ACHN (cell line): Measurements from ENCODE around the gene LYSMD4.
A peak's percentile ranks its signal among the peaks of the same experiment; 100 is the strongest.

Source experiments
- DNase-seq: peaks from one replicate; pipeline ENCODE4 v3.0.0-alpha.2; 2015
- in situ Hi-C: cut with HindIII; loops from 2 replicates; pipeline ENCODE4 v1.10.0; 2017; ENCODE audit warnings: low sequenced_read_pairs, low pct_ligation_motif_present, low pct_unique_long_range_greater_than_20kb

Gene LYSMD4

DNA sequence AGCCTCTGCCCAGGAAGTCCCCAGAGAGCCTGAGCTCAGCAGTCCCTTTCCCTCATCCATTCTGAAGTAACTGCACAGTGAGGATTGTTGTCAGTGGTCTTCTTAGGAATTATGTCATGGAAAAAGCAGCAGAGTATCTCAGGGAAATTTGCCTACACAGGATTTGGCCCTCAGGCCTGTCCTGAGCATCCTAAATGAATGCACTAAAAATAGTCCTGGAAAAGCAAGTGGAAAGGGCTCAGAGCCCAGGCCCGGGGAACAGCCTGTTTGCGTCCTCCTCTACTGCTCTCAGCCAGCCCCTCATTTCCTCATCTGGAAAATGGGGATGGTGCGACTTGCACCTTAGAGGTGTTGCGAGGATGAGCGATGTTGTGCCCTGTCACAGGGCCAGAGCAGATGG, 21.6 kb downstream of the LYSMD4 start:
- DNase-seq = no peak
- in situ Hi-C loops = no loop called here

DNA sequence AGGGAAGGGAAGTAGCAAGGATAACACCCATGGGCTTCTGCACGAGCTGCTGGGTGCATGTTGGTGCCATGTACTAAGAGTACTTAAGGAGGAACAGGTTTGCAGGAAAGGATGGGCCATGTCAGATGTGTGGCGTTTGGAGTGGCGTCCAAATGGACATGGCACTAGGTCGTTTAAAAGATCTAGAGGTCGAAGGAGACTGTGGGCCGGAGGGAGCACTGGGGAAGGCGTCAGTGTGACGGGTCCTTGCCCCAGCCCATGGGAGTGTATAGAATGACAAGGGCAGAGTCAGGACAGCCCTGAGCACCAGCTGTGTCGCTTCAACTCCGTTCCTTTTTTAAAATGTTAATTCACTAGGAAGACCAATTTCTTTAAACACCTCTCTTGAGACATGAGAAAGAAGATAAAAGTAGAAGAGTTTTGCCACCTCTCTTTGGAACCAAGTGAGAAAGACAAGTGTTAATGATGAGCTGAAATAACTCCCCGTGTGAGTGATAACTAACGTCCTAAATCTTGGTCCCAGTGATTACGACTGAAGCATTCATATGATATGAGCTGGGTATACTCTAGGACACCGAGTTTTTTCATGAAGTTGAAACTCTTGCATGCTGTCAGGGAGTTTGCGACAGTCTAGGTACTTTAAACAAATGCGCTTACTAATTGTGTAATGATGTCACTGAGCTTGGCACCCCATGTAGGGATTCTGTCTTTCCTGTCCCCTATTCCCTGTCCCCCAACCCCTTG, 23.8 kb downstream of the LYSMD4 start:
- in situ Hi-C loops = no loop called here

DNA sequence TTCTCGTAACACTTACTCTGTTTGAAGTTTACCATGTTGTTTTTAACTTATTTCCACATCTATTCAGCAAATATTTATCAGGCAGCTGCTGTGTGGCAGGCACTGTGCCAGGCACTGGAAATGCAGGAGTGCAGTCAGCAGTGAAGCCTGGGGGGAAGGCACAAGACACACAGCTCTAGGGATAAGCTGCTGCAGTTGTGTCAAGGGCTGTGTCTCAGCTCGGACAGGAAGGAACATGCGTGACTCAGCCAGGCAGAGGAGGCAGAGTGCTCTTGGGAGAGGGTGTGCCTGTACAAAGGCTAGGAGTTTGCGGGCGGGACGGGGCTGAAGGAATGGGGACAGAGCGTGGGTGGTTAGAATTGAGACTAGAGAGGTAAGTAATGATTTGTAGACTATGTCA, 24.7 kb downstream of the LYSMD4 start:
- in situ Hi-C loops = no loop called here
- DNase-seq = peak; percentile 72

More for the DNA sequence above, 23.8 kb downstream of the LYSMD4 start:
- DNase-seq = no peak

DNA sequence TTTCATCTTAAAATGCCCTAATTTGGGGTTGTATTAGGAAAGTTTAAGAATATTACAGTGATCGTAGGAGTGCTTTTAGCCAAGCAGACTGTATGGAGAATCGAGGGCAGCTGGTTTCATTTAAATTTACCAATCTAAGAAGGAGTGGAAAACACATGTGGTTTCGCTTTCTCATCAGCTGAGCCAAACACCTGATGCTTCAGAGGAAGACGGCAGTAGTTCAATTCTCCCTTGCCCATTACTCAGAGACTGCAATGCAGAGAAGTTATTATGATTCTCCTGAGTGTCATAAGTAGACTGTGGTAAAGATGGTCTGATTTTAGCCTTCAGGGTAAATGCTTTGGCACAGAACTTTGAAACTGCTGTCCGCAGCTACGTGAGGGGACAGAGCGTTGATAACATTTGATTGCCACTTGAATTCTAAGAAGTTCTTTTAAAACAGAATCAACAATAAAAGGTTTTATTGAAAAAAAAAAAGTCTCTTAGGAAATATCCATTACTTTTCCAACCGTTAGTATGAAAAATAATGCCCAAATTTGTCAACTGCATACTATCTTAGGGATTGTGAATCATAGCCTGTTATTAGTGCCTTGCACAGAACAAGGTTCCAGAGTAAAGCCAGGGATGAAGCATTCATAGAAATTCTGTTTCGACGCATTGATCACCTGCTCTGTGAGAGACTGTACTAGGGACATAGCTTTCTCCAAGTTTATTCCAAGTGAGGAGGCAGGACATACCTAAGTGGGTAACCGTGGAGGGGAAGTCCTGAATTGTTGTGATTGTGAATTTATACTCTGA, 25.6 kb downstream of the LYSMD4 start:
- in situ Hi-C loops = no loop called here

DNA sequence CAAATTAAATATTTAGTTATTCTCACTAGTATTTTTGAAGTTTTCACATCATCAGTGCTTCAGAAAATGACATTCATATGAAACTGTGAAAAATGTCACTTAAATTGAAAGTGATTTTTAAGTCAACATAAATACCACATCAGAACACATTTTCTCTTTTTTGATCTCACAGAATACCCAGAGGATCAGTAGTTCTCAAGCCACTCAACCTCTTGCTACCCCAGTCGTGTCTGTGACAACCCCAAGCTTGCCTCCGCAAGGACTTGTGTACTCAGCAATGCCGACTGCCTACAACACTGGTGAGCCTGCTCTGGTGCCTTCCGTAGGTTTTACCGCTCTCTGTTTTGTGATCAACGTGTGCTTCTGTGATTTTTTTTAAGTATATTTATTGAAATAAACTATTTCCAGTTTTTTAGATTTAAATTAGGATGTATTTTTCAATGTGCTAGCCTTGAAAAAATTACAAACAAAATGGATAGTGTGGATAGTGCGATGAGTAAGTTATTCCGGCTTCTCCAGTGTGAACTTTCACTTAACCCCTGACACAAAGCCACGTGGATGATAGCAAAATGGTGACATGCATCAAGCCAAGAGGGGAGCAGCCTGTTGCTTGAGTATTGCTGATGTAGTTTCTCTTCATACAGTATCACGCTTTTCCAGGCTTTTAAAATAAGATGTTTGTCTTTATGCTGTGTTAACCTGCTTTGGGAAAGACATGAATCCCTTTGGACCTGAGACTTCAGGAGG, 26.5 kb downstream of the LYSMD4 start:
- DNase-seq = no peak
- in situ Hi-C loops = no loop called here

More for the DNA sequence above, 25.6 kb downstream of the LYSMD4 start:
- DNase-seq = no peak

DNA sequence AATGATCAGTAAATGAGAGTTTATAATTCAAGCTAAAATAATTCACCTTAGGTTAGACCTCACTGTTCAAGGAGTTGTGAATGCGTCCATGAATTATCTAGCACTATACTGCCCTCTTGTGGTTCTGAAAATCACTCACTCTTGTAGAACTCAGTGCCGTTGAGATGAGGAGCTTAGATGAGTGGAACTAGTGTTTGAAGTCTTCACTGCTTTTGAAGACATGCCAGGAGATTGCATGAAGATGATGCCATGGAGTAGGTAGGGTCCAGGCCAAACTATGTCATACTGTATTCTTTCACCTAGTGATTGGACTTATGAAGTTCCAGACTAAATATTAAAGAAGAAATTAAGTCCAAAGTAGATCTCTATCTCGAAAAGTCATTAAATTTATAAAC, 28.8 kb downstream of the LYSMD4 start:
- in situ Hi-C loops = no loop called here
- DNase-seq = peak; percentile 83

DNA sequence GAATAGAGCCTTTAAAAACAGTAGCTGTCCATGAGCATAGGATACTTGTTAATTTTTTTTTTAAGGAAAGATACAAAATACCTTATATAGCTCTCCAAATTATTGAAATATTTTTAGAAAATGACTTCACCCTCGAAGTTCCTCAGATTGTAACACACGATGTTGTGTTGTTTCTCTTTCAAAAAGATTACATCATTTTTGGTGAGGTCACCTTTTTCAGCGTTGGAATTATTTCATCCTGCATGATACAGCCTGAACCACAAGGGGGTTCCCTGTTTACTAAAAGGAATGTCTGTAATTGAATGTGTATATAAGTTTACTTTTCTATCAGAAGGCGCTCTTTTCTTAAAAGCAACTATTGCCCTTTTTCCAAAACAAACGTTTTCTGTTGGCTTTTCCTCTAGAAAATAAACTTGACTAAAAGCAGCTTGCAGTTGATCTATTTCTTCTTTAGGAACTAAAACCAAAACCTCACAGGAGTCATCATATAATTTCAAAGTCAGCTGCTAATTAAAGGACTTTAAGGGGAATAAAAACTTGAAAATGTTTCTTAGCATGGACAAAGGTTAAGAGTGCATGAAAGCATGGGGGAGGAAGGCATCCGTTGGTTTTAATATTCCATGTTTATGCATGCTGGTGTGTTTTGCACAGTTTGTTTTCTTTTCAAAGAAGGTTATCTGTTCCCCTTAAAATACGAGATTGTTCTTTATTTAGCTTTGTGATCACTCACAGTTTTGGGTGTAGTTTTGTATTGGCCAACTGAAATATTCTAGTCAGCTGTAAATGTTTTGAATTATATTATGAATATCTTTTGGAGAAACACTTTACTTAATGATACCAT, 29.4 kb downstream of the LYSMD4 start:
- peak; percentile 89 for DNase-seq
- in situ Hi-C loops = no loop called here

DNA sequence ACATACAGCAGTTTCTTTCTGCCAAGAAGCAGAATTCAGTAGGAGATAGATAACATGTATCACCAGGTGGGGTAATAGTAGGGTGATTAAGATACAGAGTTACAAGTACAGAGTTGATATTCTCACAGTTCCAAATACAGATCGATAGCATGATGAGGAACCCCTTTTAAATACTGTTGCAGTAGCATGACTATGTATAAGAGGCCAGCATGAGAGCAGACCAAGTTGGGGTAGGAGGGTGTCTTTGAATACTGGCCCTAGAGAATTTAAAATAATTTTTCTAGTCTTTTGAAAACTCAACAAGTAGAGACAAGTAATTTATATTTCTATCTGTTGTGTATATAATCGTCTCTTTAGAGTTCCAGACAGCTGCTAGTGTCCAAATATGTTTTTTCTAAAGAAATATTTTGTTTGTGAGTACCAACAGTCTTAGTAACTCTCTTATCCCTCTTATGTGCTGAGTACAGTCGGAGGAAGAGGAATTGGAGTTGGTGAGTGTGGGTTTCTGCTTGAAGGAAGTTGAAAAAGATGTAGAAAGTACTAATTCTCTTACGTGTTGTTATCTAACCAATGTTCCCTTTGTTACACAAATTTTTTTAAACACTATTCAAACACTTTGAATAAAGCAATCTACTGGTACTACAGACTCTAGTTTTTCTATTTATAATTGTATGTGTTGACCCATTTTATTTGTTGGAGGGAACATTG, 30.2 kb downstream of the LYSMD4 start:
- DNase-seq = peak; percentile 18
- in situ Hi-C loops = no loop called here

DNA sequence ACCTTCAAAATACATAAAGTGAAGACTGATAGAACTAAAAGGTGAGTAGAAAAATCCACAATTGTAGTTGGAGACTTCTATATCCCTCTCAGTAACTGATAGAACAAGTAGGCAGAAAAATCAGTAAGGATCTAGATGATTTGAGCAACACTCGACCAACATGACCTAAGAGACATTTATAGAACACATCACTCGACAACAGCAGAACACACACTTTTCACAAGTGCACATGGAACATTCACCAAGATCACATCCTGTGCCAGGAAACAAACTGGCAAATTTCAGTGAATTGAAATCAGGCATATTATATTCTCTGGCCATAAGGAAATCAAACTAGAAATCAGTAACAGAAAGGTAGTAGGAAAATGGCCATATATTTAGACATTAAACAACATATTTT, 37.1 kb downstream of the LYSMD4 start:
- no peak for DNase-seq
- in situ Hi-C loops = no loop called here

DNA sequence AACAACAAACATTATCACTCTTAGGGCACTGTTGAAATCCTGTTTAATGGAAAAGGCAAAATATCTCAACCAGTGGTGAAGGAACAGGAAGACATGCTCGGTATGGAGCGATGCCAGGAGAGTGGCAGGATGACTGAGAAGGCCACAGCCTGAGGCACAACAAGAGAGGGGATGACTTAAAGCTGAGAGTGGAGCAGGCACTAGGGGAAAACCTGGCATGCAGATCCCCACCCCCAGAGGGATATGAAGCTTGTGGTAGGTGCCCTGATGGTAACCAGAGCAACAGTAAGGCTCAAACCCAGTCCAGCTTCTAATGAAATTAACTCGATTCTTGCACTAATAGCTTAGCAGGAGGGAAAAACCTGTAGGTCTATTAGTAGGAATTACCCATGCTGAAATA, 40.4 kb downstream of the LYSMD4 start:
- no peak for DNase-seq
- in situ Hi-C loops = no loop called here

DNA sequence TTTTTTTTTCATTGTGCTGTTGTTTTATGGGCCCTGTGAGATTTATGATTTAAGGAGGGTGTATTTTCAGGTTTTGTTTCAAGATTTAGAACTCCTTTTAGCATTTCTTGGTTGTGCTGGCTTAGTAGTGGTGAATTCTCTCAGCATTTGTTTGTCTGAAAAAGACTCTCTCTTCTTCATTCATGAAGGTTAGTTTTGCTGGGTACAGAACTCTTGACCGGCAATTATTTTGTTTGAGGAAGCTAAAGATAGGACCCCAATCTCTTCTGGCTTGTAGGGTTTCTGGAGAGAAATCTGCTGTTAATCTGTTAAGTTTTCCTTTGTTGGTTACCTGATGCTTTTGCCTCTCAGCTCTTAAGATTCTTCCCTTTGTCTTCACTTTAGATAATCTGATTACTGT, 46.9 kb downstream of the LYSMD4 start:
- no peak for DNase-seq
- in situ Hi-C loops = no loop called here

DNA sequence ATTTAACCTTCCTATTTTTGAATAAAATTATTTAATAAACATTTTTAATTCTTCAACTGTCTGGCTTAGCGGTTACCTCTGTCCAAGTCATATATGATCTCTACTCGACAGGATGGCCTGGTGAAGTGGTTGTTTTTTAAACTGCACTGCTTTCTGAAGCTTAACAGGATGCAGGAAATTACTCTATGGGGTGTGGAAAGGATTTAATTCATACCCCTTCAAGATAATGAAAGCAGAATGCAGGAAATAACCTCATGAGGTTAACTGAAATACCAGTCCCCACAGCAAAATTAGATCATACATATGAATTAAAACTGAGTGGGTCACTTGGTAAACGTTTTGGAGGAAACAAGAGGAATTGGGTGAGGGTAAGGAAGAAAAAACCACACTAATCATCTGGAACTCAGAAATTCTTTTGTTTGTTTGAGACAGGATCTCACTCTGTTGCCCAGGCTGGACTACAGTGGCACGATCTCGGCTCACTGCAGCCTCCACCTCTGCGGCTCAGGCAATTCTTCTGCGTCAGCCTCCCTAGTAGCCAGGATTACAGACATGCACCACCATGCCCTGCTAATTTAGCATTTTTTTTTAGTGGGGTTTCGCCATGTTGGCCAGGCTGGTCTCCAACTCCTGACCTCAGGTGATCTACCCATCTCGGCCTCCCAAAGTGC, 50.1 kb downstream of the LYSMD4 start:
- in situ Hi-C loops = no loop called here
- peak; percentile 20 for DNase-seq

DNA sequence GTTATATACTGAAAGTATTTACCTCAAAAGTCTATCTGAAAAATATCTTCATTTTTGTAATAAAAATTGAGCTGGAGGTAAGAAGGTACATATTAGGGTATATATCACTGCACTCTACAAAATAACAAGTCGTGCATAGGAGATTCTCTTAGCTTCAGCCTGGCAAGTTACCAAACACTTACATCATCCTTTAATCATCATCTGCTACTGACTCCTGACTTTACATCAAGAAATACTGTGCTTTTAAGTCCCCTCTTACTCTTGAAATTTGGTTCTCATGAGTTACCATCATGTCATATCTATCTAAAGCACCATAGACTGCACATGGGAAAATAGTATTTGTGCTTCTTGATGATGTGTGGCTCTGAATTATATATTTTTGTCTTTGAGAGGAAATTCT, 50.8 kb downstream of the LYSMD4 start:
- peak; percentile 64 for DNase-seq
- in situ Hi-C loops = no loop called here

DNA sequence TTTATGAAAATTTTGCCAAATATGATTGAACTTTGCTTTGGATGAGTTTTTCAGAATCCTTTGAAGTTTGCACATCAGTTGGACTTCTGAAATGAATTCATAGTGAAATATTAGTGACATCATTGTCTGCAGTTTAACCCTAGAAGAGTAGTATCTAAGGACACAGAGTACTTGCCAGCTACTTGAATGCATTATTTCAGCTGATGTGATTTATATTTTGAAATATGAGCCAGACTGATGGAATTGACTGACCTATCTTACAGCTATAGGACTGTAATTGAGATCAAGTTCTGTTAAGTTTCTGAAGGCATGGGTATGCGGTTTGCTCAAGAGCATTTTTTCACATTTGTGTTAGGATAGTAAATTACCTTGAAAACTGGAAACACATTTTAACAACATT, 51.2 kb downstream of the LYSMD4 start:
- DNase-seq = no peak
- in situ Hi-C loops = no loop called here

DNA sequence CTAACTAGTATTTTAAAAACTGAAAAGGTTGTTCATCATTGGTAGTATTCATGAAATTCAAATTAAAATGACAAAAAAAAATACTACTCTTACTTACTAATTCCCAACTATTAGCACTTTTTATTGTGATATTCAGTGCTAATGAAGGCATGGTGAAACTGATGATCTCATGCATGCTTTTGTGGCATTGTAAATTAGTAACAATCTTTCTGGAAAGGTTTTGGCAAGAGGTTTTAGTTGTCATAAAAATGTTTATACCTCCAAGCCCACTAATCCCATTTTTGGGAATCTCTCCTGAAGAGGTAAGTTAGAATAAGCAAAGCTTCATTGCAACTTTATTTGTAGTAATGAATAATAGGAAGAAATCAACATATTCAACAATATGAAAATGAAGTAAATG, 53.0 kb downstream of the LYSMD4 start:
- in situ Hi-C loops = no loop called here

DNA sequence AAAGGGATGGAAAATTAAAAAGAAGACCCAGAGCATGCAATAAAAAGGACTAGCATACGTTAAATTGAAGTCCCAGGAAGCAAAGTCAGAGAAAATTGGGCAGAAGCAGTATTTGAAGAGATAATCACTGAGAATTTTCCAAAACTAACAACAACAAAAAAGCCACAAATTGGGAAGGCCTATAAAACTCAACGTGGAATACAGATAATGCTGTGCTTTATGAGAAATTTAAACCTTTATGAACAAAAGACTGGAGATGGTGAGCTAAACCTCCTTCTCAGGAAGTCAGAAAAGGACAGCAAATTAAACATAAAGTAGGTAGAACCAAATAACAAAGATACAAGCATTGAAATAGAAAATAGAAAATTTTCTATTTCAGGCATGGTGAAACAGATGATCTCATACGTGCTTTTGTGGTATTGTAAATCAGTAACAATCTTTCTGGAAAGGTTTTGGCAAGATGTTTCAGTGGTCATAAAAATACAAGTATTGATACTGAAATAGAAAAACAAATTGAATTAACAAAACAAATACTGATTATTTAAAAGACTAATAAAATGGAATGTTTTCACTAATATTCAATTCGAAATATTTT, 55.6 kb downstream of the LYSMD4 start:
- in situ Hi-C loops = no loop called here
- DNase-seq = peak; percentile 46

More for the DNA sequence above, 53.0 kb downstream of the LYSMD4 start:
- no peak for DNase-seq
